GM21528 (cell line): ENCODE measurements around the gene LAYN.

Source experiments
- ATAC-seq: cut with Tn5 transposase; IDR thresholded peaks from one replicate; pipeline ENCODE4 v1.9.1; 2021; ENCODE audit warnings: mild to moderate bottlenecking, moderate library complexity; ENCODE audit not compliant: unreplicated experiment, low FRiP score

The LAYN gene, protein sequence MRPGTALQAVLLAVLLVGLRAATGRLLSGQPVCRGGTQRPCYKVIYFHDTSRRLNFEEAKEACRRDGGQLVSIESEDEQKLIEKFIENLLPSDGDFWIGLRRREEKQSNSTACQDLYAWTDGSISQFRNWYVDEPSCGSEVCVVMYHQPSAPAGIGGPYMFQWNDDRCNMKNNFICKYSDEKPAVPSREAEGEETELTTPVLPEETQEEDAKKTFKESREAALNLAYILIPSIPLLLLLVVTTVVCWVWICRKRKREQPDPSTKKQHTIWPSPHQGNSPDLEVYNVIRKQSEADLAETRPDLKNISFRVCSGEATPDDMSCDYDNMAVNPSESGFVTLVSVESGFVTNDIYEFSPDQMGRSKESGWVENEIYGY

DNA sequence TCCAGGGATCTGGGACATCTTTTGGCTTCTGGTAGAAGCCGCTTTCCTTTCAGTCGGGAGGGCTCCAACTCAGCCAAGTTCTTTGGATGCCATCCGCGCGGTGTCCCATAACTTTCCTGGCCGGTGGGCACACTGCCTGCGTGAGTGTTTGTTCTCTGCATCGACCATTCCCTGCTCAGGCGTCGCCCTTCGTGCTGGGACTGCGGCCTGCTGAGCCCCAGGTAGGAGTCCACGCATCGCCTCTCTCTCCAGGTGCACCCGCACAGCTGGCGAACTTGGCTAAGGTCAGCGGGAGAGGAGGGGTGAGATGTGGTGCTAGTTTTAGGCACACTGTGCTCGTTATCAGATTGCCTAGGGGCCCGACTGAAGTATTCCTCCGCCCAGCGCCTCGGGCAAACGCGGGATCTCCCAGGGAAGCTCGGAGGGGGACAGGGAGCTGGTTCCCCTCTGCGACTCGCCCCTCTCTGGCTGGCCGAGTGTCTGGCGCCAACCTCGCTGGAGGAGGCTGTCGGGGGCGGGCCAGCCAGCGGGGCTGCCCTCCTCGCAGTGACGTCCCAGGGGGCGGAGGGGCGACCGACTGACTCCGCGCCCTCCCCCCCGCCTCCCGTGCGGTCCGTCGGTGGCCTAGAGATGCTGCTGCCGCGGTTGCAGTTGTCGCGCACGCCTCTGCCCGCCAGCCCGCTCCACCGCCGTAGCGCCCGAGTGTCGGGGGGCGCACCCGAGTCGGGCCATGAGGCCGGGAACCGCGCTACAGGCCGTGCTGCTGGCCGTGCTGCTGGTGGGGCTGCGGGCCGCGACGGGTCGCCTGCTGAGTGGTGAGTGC is at the start of gene LAYN:
Gene LAYN, plus strand, starts transcription at position 607 of the 823 bp plus-strand sequence. Its CDS starts 124 bp downstream, at position 731.
- no peak for ATAC-seq

GRCh38 chr11:111494040-111494439 is 46.5 kb upstream of the LAYN start:
- ATAC-seq: no peak

DNA sequence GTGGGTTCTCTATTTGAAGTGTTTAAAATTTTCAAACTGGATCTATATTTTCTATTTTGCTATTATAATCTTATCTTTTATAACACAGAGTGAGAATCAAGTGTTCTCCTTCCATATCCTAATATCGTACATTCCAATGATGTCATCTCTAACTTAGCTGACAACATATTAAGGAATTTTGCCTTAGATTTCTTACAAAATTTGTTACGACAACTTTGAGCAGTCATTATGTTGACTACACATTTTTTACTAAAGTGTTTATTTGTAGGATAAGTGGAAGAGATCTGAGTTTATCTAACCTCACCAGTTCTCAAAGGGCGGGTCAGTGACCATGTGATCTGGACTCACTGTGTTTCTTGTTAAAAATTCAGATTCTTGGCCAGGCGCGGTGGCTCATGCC is 41.0 kb upstream of the LAYN start:
- ATAC-seq: no peak

DNA sequence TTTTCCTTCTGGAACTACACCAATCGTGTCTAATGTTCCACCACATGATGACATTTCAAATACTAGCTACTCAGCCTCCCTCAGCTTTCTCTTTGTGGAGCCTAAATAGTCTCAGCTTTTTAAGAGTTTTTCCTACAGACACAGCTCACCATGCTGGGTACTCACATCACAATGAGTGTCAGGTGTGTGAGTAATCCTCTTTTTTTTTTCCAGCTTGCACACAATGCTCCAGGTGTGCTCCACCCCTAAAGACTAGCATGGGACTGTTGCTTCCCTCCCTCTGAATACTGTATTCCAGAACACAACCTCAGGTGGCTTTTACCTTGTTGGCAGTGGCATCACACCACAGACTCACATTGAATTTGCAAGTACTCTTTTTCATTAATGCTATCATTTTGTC is 40.0 kb upstream of the LAYN start:
- no peak for ATAC-seq

GRCh38 chr11:111502611-111503010 is 37.9 kb upstream of the LAYN start:
- no peak for ATAC-seq

DNA sequence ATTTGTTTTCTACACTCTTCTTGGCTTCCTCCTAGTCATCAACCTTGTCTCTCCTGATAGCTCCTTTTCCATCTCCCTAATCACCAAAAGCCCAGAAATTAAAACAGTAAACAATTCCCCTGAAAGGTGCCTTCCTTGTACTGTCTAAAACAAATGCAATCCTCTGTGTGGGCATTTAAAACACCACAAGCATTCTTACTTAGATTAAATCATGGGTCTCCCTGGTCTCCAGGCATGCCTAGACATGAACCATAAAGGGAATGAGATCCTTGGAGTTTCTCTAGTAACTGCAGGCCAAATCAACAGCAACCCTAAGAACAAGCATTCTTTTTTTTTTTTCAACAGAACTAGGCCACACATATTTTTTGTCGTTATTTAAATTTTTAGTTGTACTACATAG is 30.2 kb upstream of the LAYN start:
- no peak for ATAC-seq

DNA sequence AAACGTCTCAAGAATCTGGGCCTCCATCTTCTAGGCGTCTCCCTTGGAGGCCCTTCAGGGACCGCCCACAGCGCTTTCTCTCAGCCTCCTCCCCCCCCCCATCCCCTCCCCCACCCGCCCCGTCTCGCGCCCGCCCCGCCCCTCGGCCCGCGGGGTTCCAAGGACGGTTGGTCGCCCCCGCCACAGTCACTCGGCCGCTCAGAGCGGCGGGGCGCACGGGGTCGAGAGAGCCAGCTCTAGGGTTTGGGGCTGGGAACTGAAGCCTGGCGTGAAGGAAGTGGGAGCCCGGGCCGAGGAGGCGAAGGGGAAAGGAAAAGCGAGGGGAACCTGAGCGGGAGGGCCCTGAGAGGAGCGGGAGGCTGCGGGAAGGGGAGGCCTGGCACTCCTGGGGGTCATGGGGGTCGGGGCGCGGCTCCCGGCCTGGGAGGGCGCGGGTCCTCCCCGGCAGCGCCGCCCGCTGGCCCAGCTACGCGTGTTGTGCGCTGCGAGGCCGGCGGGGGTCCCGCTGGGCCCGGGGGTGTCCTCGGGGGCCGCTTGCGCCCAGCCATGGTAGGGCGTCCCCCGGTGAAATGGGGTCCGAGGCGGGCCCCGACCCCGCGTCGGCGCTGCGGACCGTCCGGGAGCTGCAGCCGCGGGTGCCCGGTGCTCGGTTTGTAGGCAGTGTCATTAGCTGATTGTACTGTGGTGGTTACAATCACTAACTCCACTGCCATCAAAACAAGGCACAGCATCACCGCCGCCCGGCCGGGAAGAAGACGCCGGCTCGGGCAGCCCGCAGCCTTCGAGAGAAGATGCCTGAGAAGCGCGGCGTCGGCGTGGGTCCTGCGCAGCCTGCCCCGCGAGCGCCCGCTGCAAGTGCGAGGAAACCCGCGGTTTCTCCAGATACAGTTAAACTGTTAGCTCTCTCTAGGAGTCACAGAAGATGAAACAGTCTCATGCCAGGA is 28.0 kb upstream of the LAYN start, which contains the start of gene BTG4:
Gene BTG4, minus strand, starts transcription at position 91 of the 944 bp plus-strand sequence. CDS start 13,610 bp downstream, outside the sequence.
- no peak for ATAC-seq

GRCh38 chr11:111513240-111513605 is 27.3 kb upstream of the LAYN start:
- no peak for ATAC-seq

DNA sequence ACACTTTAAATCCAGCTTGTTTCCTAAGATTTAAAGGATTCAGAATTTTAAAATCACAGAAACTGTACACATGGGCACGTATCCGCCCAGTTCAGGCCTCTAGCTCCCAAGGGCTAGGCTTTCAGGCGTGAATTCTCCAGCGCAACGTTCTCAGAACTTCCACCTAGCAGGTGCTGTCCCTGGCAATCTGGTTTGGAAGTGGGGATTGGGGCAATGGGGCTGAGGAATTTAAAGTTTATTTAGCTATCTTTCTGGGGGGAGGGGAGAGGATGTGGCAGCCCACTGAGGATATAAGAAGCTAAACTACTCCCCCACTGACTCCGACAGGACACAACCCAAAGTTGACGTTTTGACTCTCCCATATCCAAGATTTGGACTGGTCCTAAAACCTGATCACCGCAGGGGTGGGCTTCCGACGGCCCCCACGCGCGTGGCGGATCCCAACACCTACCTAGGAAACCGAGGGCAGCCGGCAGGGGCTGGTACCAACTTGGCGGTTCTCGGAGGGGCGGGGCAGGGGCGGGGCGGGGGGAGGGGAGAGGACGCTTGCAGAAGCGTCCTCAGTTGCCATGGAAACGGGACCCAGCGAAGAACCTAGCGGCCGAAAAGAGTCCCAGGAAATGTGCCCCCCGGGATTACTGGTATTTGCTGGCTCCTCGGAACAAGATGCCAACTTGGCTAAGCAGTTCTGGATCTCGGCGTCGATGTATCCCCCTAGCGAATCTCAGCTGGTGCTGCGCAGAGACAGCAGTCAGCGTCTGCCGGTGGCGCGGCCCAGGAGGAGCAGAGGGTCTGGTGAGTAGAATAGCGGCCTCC is 26.1 kb upstream of the LAYN start, which contains the start of gene HOATZ:
Gene HOATZ, plus strand, starts transcription at position 563 of the 816 bp plus-strand sequence. Its CDS starts 7 bp downstream, at position 570.
- no peak for ATAC-seq

- ATAC-seq: no peak
Observed at GRCh38 chr11:111515591-111515990, 24.9 kb upstream of the LAYN start.

DNA sequence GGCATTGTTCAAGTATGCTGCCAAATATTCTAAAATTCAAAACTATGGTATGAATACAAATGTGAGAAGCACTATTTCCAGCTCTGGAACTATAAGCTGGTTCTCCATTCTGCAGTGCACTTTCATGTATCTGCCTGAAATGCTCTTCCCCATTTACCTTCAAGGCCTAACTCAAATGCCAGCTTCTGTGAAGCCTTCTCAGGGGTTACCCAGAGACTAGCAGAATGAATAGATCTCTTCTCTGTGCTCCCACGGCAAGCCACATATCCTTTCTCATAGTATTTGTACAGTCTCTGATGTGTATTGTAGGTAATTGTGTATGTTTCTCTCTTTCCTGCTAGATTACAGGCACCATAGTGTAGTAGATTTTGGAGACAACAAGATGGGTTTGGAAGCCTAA is 21.9 kb upstream of the LAYN start:
- no peak for ATAC-seq

GRCh38 chr11:111520560-111520959 is 20.0 kb upstream of the LAYN start:
- ATAC-seq: no peak

- no peak for ATAC-seq
Observed at GRCh38 chr11:111521135-111521534, 19.4 kb upstream of the LAYN start.

DNA sequence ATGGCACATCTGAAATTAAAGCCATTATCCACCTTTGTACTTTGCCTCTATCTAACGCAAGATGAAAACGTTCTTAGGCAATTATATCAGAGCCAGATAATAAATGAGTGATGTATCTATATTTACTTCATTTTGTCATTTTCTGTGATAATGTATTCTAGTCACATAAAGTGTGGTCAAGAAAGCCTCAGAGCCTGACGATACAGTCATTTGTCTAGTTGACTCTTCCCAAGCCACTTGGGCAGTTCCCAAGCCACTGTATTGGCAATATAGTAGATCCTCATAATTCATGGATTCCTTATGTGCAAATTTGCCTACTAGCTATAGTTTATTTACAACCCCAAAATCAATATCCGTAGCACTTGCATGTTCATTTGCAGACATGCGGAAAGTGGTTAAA is 18.1 kb upstream of the LAYN start:
- no peak for ATAC-seq

- no peak for ATAC-seq
Observed at GRCh38 chr11:111523343-111523742, 17.2 kb upstream of the LAYN start.

DNA sequence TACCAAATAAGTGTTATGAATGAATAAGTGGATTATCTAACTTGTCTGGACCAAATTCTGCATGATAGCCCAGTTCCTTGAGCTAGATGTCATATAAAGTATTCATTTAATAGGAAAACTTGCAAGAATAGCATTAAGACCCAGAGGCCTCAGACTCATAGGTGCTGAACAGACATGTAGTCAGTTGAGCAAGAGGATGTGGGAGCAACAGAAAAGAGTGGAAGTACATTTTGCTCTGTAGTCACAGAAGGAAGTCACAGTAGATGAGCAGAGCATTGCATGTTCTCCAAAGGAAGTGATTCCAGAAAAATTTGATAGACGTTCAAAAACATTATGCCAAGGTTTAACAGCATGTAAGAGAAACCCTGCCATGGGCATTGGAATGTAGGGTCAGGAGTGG is 16.5 kb upstream of the LAYN start:
- ATAC-seq: no peak

DNA sequence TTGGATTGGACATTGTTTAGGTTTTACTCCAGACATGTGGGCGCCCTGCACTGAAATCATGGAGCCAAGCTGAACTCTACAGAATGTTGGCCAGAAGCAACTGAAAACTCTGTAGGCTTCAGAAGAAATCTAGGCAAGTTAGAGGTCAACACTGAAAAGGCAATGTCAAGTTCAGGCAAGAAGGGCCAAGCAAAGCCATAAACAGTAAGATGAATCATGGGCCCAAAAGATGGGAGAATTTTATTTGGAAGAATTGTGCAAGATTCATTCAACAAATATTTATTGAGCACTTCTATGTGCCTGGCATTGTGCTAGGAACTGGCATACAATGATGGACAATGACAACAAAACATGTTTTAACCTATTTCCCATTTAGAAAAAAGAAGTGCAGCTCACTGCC is 15.1 kb upstream of the LAYN start:
- no peak for ATAC-seq

DNA sequence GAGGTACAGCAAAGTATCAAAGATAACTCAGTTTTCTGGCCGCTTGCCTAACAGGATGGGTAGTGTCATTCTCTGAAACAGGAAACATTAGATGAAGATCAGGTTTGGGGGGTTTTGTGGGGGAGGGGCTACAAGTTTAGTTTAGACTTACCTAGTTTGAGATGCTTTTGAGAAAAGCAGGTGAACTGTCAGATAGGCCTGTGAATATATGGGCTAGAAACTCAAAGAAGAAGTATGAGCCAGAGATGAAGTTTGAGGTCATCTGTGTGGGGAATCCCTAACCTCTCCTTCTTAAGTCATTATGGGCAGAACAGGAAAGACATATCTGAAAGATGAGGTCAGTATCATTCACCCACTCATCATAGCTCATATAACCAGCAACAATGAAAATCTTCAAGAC is 14.0 kb upstream of the LAYN start:
- no peak for ATAC-seq

GRCh38 chr11:111527279-111527678 is 13.2 kb upstream of the LAYN start:
- ATAC-seq: no peak

GRCh38 chr11:111528557-111528956 is 12.0 kb upstream of the LAYN start:
- ATAC-seq: no peak
